Heart right ventricle (tissue), 16 donors: Measurements from ENCODE around the gene BUD23. TPM values are rescaled to one million over a fixed set of nuclear protein-coding genes. Genes with fewer than 3 reads are reported as not detected.
"Not testable (repeated sequence)": the region's sequence is repeated elsewhere in the genome, so short reads cannot be mapped to it uniquely, and the experiment has no call there.

Experiments
- ATAC-seq, 8 donors: fragments of 200-7000 bp; cut with Tn5 transposase; one replicate each; pipeline ENCODE4 v1.9.1; 2020; ENCODE audit warnings: mild to moderate bottlenecking in 8 of 8, moderate library complexity in 8 of 8, moderate number of reproducible peaks in 1 of 8
- DNase-seq, 2 donors: peaks; one replicate each; pipeline ENCODE4 v3.0.0-alpha.2; 2020
- H3K27ac ChIP-seq, 10 donors: fragments of 200-600 bp; sonication (generic) in 2 of 10; one replicate each; pipeline versions ENCODE4 v1.5.0 to v1.8.0; 2020 to 2022; ENCODE audit warnings: mild to moderate bottlenecking in 3 of 10
- H3K27me3 ChIP-seq, 7 donors: fragments of 200-600 bp; one replicate each; pipeline ENCODE4 v1.8.0; 2021 to 2022; ENCODE audit warnings: mild to moderate bottlenecking in 2 of 7
- H3K36me3 ChIP-seq, 9 donors: fragments of 200-600 bp; sonication (generic) in 1 of 9; one replicate each; pipeline versions ENCODE4 v1.5.0 to v1.8.0; 2020 to 2022; ENCODE audit warnings: mild to moderate bottlenecking in 2 of 9
- H3K4me1 ChIP-seq, 9 donors: fragments of 200-600 bp; sonication (generic) in 1 of 9; one replicate each; pipeline versions ENCODE4 v1.5.0 to v1.8.0; 2020 to 2022; ENCODE audit warnings: mild to moderate bottlenecking in 4 of 9
- H3K4me3 ChIP-seq, 10 donors: fragments of 200-600 bp; sonication (generic) in 2 of 10; one replicate each; pipeline versions ENCODE4 v1.5.0 to v1.8.0; 2020 to 2022; ENCODE audit warnings: mild to moderate bottlenecking in 7 of 10, moderate library complexity in 2 of 10
- H3K9me3 ChIP-seq, 11 donors: fragments of 200-600 bp in 10 of 11; sonication (generic) in 2 of 11; one replicate each; pipeline versions ENCODE4 v1.5.0 to v1.8.0; 2013 to 2022; ENCODE audit warnings: mild to moderate bottlenecking in 2 of 11, control low read depth in 1 of 11, moderate library complexity in 1 of 11
- CTCF ChIP-seq, 9 donors: fragments of 200-600 bp; sonication (generic) in 2 of 9; IDR thresholded peaks; one replicate each; pipeline versions ENCODE4 v1.5.0 to v1.8.0; 2021 to 2022; ENCODE audit warnings: antibody characterized with exemption in 9 of 9, mild to moderate bottlenecking in 5 of 9, moderate library complexity in 1 of 9
- WGBS, 2 donors: extraction: QIAGEN DNeasy Blood & Tissue Kit; methylation state at CpG; one replicate each; pipeline ENCODE4 v1.1.7; 2013; ENCODE audit warnings: inconsistent platforms in 1 of 2; 5-methylcytosine and 5-hydroxymethylcytosine counted together
- intact Hi-C, 10 donors: fragments of 100-400 bp; cut with DNase I; formaldehyde crosslinking; loops; one replicate each; pipeline versions ENCODE4 v1.11.1 to v1.14.2; 2022
- polyA plus RNA-seq, 2 donors: library from polyadenylated mRNA; stranded (reverse); fragments of 200-250 nt; gene quantifications; one replicate each; pipeline ENCODE4 v1.2.3, GENCODE V29; 2013
- total RNA-seq, 10 donors: library from RNA; stranded (reverse); fragmentation: NEBNext Ultra II Directional in 3 of 10; extraction: Animal tissue kit (Norgen Biotek cat#: 25700) in 3 of 10; gene quantifications; one replicate each; pipeline versions ENCODE4 v1.2.1 to v1.2.4, GENCODE V29; 2021 to 2023
- donor health status: Arrhythmogenic right ventricular cardiomyopathy.
- donor health status: ischemic (EF 13 %, LVEDD 7.1; RV severe dilation, severe dysfunction).
- donor health status: healthy with polysubstance abuse.
- donor health status: DM: no; HTN: yes; CAD: no.
- donor health status: DM: no; HTN: no; CAD: no.
- donor health status: ischemic (EF 25% LVEDD 6.9; RV normal size, moderate dysfunction).
- donor health status: ischemic (EF 25% LVEDD 5.7; RV mildly dilated, moderate dysfunction).
- donor health status: healthy.
- donor health status: DM: yes; HTN: yes; CAD: no.
- donor health status: Ischemic cardiomyopathy.
- donor health status: ischemic (EF 35%, LVEDD 5.7; RV mildly dilated, moderate dysfunction).
- donor health status: nonischemic (EF 11% LVEDD 7.7; RV severe dilation, severe dysfunction).
- donor health status: DM: yes; HTN: yes; CAD: no.
- donor health status: PGD.
- donor health status: ischemic (EF 29% LVEDD 5.4; RV normal size, mild dysfunction).
- donor health status: nonischemic (EF 23%, LVEDD 6.1; RV moderate dilation, normal function).

BUD23 gene
- total and polyA plus RNA-seq, 12 donors = 63.4 to 134 (median 67.4) TPM

- Histone ChIP-seq H3K27ac (no peak overlapping the region), H3K4me3 (no peak overlapping the region), H3K9me3 (no peaks in the 10 kb centered on the region), H3K27me3 (peaks cover 5 to 84% (median 59%) of the 10 kb centered on the region in 7 donors), H3K4me1 (peaks cover 0 to 8% (median 5%) of the 10 kb centered on the region in 9 donors), H3K36me3 (no peaks in the 10 kb centered on the region)
- TF ChIP-seq CTCF (IDR thresholded peaks at IDR 0.05) = no peak
- 47 to 48% methylated on average over 9 of the region's 9 CpGs for WGBS, 2 donors
- intact Hi-C loops = no loop called here
- ATAC-seq (no peak), DNase-seq (no peak)
These were observed 33.8 kb upstream of the BUD23 start for GRCh38 chr7:73649576-73649975.

- ATAC-seq = no peak
- Histone ChIP-seq H3K9me3 (no peaks in the 10 kb centered on the region), H3K4me3 (no peak overlapping the region), H3K4me1 (peaks cover 0 to 8% (median 5%) of the 10 kb centered on the region in 9 donors), H3K36me3 (no peaks in the 10 kb centered on the region), H3K27me3 (peaks cover 5 to 75% (median 57%) of the 10 kb centered on the region in 7 donors), H3K27ac (no peak overlapping the region)
- no peak for DNase-seq
- 64 to 66% methylated on average over 5 of the region's 5 CpGs for WGBS, 2 donors
- TF ChIP-seq CTCF (IDR thresholded peaks at IDR 0.05) = no peak
- intact Hi-C loops = loop anchor here in 1 of 10 donors (2.0 kb wide), 1 partner anchor 14 kb away; no protein-coding TSS in a partner anchor
These were observed 32.9 kb upstream of the BUD23 start for GRCh38 chr7:73650524-73650923.

GRCh38 chr7:73652541-73652949 lies 30.9 kb upstream of the BUD23 start:
- Histone ChIP-seq H3K9me3 (no peaks in the 10 kb centered on the region), H3K27me3 (peaks cover 0 to 54% (median 37%) of the 10 kb centered on the region in 7 donors), H3K4me3 (no peak overlapping the region), H3K4me1 (peaks cover 0 to 5% (median 5%) of the 10 kb centered on the region in 9 donors), H3K36me3 (no peaks in the 10 kb centered on the region), H3K27ac (no peak overlapping the region)
- 81 to 86% methylated on average over 11 of the region's 11 CpGs for WGBS, 2 donors
- intact Hi-C loops = no loop called here
- ATAC-seq = no peak
- TF ChIP-seq CTCF (IDR thresholded peaks at IDR 0.05) = no peak
- no peak for DNase-seq

- H3K9me3 ChIP-seq, intact Hi-C loops, H3K4me3 ChIP-seq, H3K27ac ChIP-seq, H3K36me3 ChIP-seq, DNase-seq, H3K4me1 ChIP-seq, ATAC-seq: not testable (repeated sequence)
- H3K27me3 ChIP-seq = peaks cover 0 to 31% (median 19%) of the 10 kb centered on the region in 7 donors
- WGBS, 2 donors = 78 to 82% methylated on average over 4 of the region's 4 CpGs
These were observed 28.1 kb upstream of the BUD23 start for GRCh38 chr7:73655309-73655708.

GRCh38 chr7:73659983-73660382 lies 23.4 kb upstream of the BUD23 start:
- Histone ChIP-seq H3K27me3 (peaks cover 0 to 17% (median 0%) of the 10 kb centered on the region in 7 donors), H3K9me3 (peaks cover 0 to 20% (median 3%) of the 10 kb centered on the region in 11 donors), H3K36me3 (no peaks in the 10 kb centered on the region), H3K27ac (no peak overlapping the region), H3K4me3 (no peak overlapping the region), H3K4me1 (no peaks in the 10 kb centered on the region)
- WGBS, 2 donors = 57 to 60% methylated on average over 8 of the region's 8 CpGs
- ATAC-seq = no peak
- intact Hi-C loops = loop anchor here in 2 of 10 donors (10.0 kb wide), 2 partner anchors 55 to 65 kb away; no protein-coding TSS in a partner anchor
- no peak for TF ChIP-seq CTCF (IDR thresholded peaks at IDR 0.05)
- DNase-seq = no peak

GRCh38 chr7:73660594-73660993 lies 22.8 kb upstream of the BUD23 start:
- peaks cover 0 to 22% (median 0%) of the 10 kb centered on the region in 7 donors for H3K27me3 ChIP-seq
- H3K4me1 ChIP-seq, DNase-seq, H3K36me3 ChIP-seq, ATAC-seq, H3K4me3 ChIP-seq, H3K27ac ChIP-seq: not testable (repeated sequence)
- 70 to 74% methylated on average over 4 of the region's 4 CpGs for WGBS, 2 donors
- peaks cover 0 to 20% (median 3%) of the 10 kb centered on the region in 11 donors for H3K9me3 ChIP-seq
- intact Hi-C loops = loop anchor here in 2 of 10 donors (10.0 kb wide), 2 partner anchors 56 to 64 kb away; no protein-coding TSS in a partner anchor
